Measurements from ENCODE around the gene ADH7. TPM values are rescaled to one million over a fixed set of nuclear protein-coding genes. Genes with fewer than 3 reads are reported as not detected.

The ADH7 gene
- total and polyA plus RNA-seq, 2 of the 8 experiments (the other 6 are each of a cell fraction or from before 2014, with no cell fraction given), result not detected

DNA sequence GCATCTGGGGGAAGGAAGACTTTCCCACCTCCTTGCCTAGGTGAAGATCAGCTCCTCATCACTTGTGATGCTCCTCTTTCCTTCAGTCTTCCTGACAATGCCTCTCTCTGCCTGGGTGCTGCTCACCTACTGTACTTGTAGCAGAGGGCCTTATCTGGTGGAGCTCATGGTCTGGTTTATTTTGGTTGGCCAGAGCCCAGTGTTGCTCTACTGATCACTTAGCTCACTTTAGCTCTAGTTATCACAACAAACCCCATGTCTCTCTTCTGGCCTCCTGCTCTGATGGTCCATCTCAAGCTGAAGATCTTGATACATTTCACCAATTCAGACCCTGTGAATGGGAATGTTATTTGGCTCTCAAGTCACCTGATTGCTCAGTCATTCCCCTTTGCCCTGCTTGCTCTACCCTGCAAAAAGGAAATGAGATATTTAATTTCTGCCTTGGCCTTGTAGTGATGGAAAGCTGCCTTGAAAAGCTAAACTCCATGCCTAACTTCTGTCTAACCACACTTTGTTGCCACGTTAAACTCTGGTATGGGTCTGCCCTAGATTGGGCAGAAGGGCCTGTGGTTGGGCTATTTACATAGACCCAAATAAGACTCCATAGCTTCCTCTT lies 52.3 kb downstream of the ADH7 start (continued):
- TF ChIP-seq ATF2 (IDR thresholded peaks at IDR 0.05; ENCODE audit: low read length) (no peak), EP300 (IDR thresholded peaks at IDR 0.05; ENCODE audit: borderline replicate concordance in 1 of 2, low read depth in 2 of 2, low read length in 2 of 2) (no peak), BRCA1 (IDR thresholded peaks at IDR 0.05; ENCODE audit: low read depth, low read length) (no peak), KDM1A (IDR thresholded peaks at IDR 0.05; ENCODE audit: borderline replicate concordance, low read length) (no peak), BCL11A (IDR thresholded peaks at IDR 0.05; ENCODE audit: low read depth in 2 of 2, low read length in 2 of 2) (no peak), GTF2F1 (IDR thresholded peaks at IDR 0.05; ENCODE audit: borderline replicate concordance, low read depth, low read length) (no peak), HDAC6 (IDR thresholded peaks at IDR 0.05; ENCODE audit: low read depth, low read length) (no peak), CBX8 (IDR thresholded peaks at IDR 0.05; ENCODE audit: borderline replicate concordance, low read depth, low read length) (no peak), CEBPB (IDR thresholded peaks at IDR 0.05; ENCODE audit: low read depth, low read length) (no peak), ATF3 (IDR thresholded peaks at IDR 0.05; ENCODE audit: insufficient read depth, low read depth, low read length) (no peak), TEAD4 (IDR thresholded peaks at IDR 0.05; ENCODE audit: low read depth, low read length) (no peak)

All from H1 (cell line).